HG02981 (cell line): Measurements from ENCODE around the gene PEAR1.

Experiments
- ATAC-seq: cut with Tn5 transposase; IDR thresholded peaks from one replicate; pipeline ENCODE4 v1.9.1; 2021; ENCODE audit warnings: mild to moderate bottlenecking, moderate library complexity; ENCODE audit not compliant: unreplicated experiment

Gene PEAR1

GRCh38 chr1:156881101-156881500, 12.4 kb upstream of the PEAR1 start:
- no peak for ATAC-seq

GRCh38 chr1:156881663-156882062, 11.9 kb upstream of the PEAR1 start:
- no peak for ATAC-seq

GRCh38 chr1:156882543-156882942, 11.0 kb upstream of the PEAR1 start:
- ATAC-seq: no peak

GRCh38 chr1:156883919-156884318, 9.6 kb upstream of the PEAR1 start:
- no peak for ATAC-seq

GRCh38 chr1:156884560-156885184, 8.8 kb upstream of the PEAR1 start:
- ATAC-seq: no peak

GRCh38 chr1:156885314-156885713, 8.2 kb upstream of the PEAR1 start:
- ATAC-seq: no peak

GRCh38 chr1:156885880-156886355, 7.6 kb upstream of the PEAR1 start:
- ATAC-seq: no peak

GRCh38 chr1:156886583-156887281, 6.8 kb upstream of the PEAR1 start:
- ATAC-seq: no peak

GRCh38 chr1:156887317-156887716, 6.2 kb upstream of the PEAR1 start:
- no peak for ATAC-seq

GRCh38 chr1:156887734-156888133, 5.8 kb upstream of the PEAR1 start:
- ATAC-seq: no peak

GRCh38 chr1:156889802-156890580, 3.5 kb upstream of the PEAR1 start:
- ATAC-seq: no peak

- peak; percentile 52 for ATAC-seq
These were observed 1.1 kb upstream of the PEAR1 start for GRCh38 chr1:156892190-156893047.

GRCh38 chr1:156894001-156894400, 483 bp downstream of the PEAR1 start:
- ATAC-seq: no peak

GRCh38 chr1:156894711-156895454, 1.4 kb downstream of the PEAR1 start:
- no peak for ATAC-seq

- no peak for ATAC-seq
These were observed 1.9 kb downstream of the PEAR1 start for GRCh38 chr1:156895455-156895812.

- no peak for ATAC-seq
These were observed 2.4 kb downstream of the PEAR1 start for GRCh38 chr1:156895927-156896326.

GRCh38 chr1:156896490-156897033, 3.0 kb downstream of the PEAR1 start:
- no peak for ATAC-seq

- no peak for ATAC-seq
These were observed 3.7 kb downstream of the PEAR1 start for GRCh38 chr1:156897078-156897825.

GRCh38 chr1:156898161-156898566, 4.6 kb downstream of the PEAR1 start:
- ATAC-seq: no peak
